Mesothelial cell of epicardium (in vitro differentiated cells): ENCODE measurements around the gene ANGPTL4. TPM values are rescaled to one million over a fixed set of nuclear protein-coding genes. Genes with fewer than 3 reads are reported as not detected.

Experiments used
- DNase-seq, 2 experiments: peaks; one replicate each; pipeline ENCODE4 v3.0.0; 2021; ENCODE audit warnings: low spot score in 2 of 2; ENCODE audit not compliant: unreplicated experiment in 2 of 2
- H3K27ac Mint-ChIP-seq: 2 replicates; pipeline ENCODE4 v1.8.0; 2021; ENCODE audit warnings: mixed read lengths
- H3K27me3 Mint-ChIP-seq: 2 replicates; pipeline ENCODE4 v1.8.0; 2021; ENCODE audit warnings: low read depth, mixed read lengths
- H3K36me3 Mint-ChIP-seq: 2 replicates; pipeline ENCODE4 v1.8.0; 2021; ENCODE audit warnings: mixed read lengths
- H3K4me1 Mint-ChIP-seq: 2 replicates; pipeline ENCODE4 v1.8.0; 2021; ENCODE audit warnings: mixed read lengths
- H3K4me3 Mint-ChIP-seq: 2 replicates; pipeline ENCODE4 v1.8.0; 2021; ENCODE audit warnings: mild to moderate bottlenecking, moderate library complexity, mixed read lengths
- H3K9me3 Mint-ChIP-seq: 2 replicates; pipeline ENCODE4 v1.8.0; 2021; ENCODE audit warnings: mixed read lengths
- total RNA-seq: library from RNA; stranded (reverse); gene quantifications from 3 replicates; pipeline ENCODE4 v1.2.1, GENCODE V29; 2021
- TF ChIP-seq, protein P1 (sequence below): fragments of 200-600 bp; sonication (generic); IDR thresholded peaks from one replicate; pipeline ENCODE4 v1.5.0; 2021; ENCODE audit warnings: antibody characterized with exemption; ENCODE audit not compliant: unreplicated experiment

Gene ANGPTL4
- total RNA-seq, 1 donor from 2014 or later = 3.7 TPM

DNA sequence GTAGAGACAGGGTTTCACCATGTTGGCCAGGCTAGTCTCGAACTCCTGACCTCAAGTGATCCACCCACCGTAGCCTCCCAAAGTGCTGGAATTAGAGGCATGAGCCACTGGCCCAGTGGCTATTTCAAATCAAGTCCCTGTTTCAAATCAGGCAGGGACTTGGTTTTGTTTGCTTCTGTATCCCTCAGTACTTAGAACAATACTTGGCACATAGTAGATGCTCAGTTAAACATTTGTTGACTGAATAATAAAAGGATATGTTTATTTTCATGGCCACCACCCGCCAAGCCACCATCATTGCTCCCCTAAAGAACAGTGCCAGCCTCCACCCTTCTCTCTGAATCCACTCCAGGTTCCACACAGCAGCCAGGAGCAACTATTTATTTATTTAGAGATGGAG, 38.5 kb upstream of the ANGPTL4 start:
- DNase-seq = no peak
- Mint-ChIP-seq H3K4me1 (peaks cover 20% of the 10 kb centered on the region), H3K4me3 (no peak overlapping the region), H3K27ac (no peak overlapping the region), H3K9me3 (peaks cover 5% of the 10 kb centered on the region), H3K36me3 (no peaks in the 10 kb centered on the region), H3K27me3 (peaks cover 27% of the 10 kb centered on the region)
- TF ChIP-seq, protein P1, sequence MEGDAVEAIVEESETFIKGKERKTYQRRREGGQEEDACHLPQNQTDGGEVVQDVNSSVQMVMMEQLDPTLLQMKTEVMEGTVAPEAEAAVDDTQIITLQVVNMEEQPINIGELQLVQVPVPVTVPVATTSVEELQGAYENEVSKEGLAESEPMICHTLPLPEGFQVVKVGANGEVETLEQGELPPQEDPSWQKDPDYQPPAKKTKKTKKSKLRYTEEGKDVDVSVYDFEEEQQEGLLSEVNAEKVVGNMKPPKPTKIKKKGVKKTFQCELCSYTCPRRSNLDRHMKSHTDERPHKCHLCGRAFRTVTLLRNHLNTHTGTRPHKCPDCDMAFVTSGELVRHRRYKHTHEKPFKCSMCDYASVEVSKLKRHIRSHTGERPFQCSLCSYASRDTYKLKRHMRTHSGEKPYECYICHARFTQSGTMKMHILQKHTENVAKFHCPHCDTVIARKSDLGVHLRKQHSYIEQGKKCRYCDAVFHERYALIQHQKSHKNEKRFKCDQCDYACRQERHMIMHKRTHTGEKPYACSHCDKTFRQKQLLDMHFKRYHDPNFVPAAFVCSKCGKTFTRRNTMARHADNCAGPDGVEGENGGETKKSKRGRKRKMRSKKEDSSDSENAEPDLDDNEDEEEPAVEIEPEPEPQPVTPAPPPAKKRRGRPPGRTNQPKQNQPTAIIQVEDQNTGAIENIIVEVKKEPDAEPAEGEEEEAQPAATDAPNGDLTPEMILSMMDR = no peak

DNA sequence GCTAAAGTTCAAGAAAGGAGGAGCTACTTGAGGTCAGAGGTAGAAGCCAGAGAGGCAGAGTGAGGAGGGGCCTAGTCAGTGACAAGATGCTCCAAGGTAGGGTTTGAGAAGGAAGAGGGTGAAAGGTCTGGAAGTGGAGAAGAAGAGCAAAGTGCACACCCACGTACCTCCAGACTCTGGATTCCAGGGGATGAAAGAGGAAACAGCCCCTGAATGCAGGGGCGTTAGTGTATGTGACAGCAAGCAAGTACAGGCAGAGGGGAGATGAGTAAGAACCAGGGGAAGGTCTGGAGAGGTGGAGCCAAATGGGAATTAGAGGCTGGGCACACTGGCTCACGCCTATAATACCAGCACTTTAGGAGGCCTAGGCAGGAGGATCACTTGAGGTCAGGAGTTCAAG, 34.0 kb upstream of the ANGPTL4 start:
- no peak overlapping the region for H3K27ac Mint-ChIP-seq
- no peak for DNase-seq
- peaks cover 63% of the 10 kb centered on the region for H3K27me3 Mint-ChIP-seq
- TF ChIP-seq, protein P1 = no peak
- peaks cover 5% of the 10 kb centered on the region for H3K9me3 Mint-ChIP-seq
- no peaks in the 10 kb centered on the region for H3K4me1 Mint-ChIP-seq
- H3K36me3 Mint-ChIP-seq = no peaks in the 10 kb centered on the region
- no peak overlapping the region for H3K4me3 Mint-ChIP-seq

DNA sequence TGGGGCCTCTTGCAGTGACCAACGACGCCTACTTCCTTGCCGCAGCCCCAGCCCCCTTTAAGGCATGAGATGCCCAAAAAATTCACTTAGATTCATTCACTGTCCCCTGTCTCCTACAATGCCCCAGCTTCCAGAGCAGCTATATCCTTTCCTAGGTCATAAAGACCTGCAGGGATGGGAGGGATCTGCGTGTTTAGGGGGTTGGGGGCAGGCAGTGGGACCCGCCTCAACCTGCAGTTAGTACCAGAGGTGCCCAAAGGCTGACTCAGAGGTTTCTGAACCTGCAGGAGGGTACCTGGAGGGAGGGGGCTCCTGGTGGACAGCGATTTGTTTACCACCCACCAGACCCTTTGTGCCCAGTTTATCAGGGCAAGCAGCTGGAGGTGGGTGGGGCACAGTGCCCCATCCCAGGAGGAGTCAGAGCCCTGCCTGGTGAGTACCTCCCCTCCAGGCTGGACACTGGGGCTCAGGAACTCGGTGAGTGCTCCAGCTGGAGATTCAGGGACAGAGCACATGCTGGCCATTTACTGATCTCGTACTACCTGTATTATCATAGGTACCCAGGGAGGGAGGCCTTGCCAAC, 32.6 kb upstream of the ANGPTL4 start:
- DNase-seq = no peak
- H3K27me3 Mint-ChIP-seq = peaks cover 71% of the 10 kb centered on the region

DNA sequence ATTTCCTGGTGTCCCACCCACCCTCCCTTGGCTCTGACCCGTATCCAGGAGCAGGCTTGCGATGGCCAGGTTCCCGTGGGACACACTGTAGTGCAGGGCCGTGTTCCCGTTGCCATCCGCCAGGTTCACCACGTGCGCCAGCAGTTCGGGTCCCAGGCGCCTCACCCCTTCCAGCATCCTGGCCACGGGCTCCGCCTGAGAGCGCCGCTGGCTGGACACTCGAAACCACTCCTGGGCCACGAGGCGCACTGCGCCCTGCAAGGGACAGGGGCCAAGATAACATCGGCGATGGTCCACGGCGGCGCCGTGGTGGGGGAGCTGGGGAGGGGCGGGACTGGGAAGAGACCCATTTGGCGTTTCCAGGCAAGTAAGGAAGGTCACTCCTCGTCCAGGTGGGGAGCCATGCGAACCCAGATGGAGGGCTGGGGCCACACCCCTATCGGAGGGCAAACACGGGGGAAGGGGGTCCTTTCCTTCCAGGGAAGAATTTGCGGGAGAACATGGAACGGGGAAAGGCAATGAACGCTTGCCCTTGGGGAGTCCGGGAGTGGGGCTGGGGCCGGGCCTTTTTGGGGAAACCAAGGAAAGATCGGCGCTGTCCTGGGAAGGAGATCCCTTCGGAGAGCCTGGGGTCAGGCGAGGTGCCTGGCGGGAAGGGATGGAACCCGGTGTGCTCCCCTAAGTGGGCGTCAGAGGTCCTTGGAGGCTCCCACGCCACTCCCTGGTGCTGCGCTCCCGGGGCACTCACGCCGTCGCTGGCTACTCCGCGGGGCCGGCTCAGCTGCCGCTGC, 30.8 kb upstream of the ANGPTL4 start:
- peaks cover 77% of the 10 kb centered on the region for H3K27me3 Mint-ChIP-seq
- H3K4me1 Mint-ChIP-seq = no peaks in the 10 kb centered on the region
- DNase-seq = no peak
- no peaks in the 10 kb centered on the region for H3K36me3 Mint-ChIP-seq
- no peak overlapping the region for H3K27ac Mint-ChIP-seq
- no peaks in the 10 kb centered on the region for H3K9me3 Mint-ChIP-seq
- TF ChIP-seq, protein P1 = no peak
- no peak overlapping the region for H3K4me3 Mint-ChIP-seq

More for the DNA sequence above, 32.6 kb upstream of the ANGPTL4 start:
- Mint-ChIP-seq H3K36me3 (no peaks in the 10 kb centered on the region), H3K4me3 (no peak overlapping the region), H3K27ac (no peak overlapping the region), H3K4me1 (no peaks in the 10 kb centered on the region), H3K9me3 (peaks cover 5% of the 10 kb centered on the region)
- TF ChIP-seq, protein P1 = no peak

DNA sequence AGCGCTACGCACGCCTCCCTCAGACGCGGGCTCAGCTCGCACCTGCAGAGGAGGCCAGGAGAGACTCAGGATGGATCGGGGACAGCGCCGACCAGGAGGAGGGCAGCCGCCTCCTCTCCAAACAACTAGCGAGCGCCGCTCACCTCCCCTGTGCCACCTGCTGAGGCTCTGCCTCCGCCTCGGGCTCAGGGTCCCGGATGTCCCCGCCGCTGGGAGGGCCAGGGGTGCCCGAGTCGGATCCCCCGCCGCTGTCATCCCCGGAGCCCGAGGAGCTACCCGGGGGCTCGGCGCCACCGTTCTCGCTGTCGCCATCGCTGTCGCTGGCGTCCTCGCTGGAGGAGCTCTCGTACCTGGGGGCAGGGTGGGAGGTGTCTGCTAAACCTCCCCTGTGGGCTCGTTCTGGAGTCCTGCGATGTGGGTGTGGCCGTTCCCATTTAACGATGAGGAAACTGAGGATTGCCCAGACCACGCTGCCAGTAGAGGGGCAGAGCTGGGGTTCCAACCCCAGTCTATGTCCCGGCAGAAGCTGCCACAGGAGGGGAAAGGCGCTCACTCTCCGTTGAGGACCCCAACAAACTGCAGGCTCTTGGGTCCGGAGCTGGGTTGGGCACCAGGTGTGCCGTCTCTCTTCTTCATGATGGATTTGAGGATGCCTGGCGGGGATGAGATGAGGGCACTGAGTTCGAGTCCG, 30.0 kb upstream of the ANGPTL4 start:
- Mint-ChIP-seq H3K36me3 (no peaks in the 10 kb centered on the region), H3K27me3 (peaks cover 76% of the 10 kb centered on the region), H3K27ac (no peak overlapping the region), H3K9me3 (no peaks in the 10 kb centered on the region), H3K4me1 (no peaks in the 10 kb centered on the region), H3K4me3 (no peak overlapping the region)
- no peak for DNase-seq
- TF ChIP-seq, protein P1 = no peak
